ENCODE measurements around the gene BEST2. TPM values are rescaled to one million over a fixed set of nuclear protein-coding genes. Genes with fewer than 3 reads are reported as not detected.
"Not testable (repeated sequence)": the region's sequence is repeated elsewhere in the genome, so short reads cannot be mapped to it uniquely, and the experiment has no call there.

BEST2 gene
- total and polyA plus RNA-seq, 7 donors: 0.36 to 50.0 (median 45.1) TPM; not detected in 3

DNA sequence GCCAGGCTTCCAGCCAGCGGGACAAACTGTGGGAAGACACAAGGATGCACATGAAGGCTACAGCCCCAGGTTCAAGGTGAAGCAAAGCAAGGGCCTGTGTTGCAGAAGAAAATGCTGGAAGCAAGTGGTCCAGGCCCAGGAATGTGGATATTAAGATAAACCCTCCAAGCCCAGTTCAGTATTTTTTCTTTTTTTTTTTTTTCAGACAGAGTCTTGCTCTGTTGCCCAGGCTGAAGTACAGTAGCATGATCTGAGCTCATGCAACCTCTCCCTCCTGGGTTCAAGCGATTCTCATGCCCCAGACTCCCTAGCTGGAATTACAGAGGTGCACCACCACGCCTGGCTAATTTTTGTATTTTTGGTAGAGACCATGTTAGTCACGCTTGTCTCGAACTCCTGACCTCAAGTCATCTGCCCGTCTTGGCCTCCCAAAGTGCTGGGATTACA, 45.6 kb downstream of the BEST2 start:
- peaks cover 0 to 19% (median 15%) of the 10 kb centered on the region in 4 donors for H3K36me3 ChIP-seq
- H3K27me3 ChIP-seq: no peaks in the 10 kb centered on the region
- no peaks in the 10 kb centered on the region for H3K9me3 ChIP-seq
- no peak overlapping the region for H3K27ac ChIP-seq
- DNase-seq: no peak
- peaks cover 0 to 43% (median 36%) of the 10 kb centered on the region in 4 donors for H3K4me1 ChIP-seq
- TF ChIP-seq, protein P1, sequence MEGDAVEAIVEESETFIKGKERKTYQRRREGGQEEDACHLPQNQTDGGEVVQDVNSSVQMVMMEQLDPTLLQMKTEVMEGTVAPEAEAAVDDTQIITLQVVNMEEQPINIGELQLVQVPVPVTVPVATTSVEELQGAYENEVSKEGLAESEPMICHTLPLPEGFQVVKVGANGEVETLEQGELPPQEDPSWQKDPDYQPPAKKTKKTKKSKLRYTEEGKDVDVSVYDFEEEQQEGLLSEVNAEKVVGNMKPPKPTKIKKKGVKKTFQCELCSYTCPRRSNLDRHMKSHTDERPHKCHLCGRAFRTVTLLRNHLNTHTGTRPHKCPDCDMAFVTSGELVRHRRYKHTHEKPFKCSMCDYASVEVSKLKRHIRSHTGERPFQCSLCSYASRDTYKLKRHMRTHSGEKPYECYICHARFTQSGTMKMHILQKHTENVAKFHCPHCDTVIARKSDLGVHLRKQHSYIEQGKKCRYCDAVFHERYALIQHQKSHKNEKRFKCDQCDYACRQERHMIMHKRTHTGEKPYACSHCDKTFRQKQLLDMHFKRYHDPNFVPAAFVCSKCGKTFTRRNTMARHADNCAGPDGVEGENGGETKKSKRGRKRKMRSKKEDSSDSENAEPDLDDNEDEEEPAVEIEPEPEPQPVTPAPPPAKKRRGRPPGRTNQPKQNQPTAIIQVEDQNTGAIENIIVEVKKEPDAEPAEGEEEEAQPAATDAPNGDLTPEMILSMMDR (IDR thresholded peaks at IDR 0.05): no peak
- TF ChIP-seq EP300 (IDR thresholded peaks at IDR 0.05) (no peak), POLR2A (IDR thresholded peaks at IDR 0.05) (no peak), POLR2AphosphoS5 (IDR thresholded peaks at IDR 0.05) (no peak)
- intact Hi-C loops (cut with DNase I): no loop called here
- WGBS, 2 donors: 93 to 95% methylated on average over 6 of the region's 6 CpGs
- no peak overlapping the region for H3K4me3 ChIP-seq

DNA sequence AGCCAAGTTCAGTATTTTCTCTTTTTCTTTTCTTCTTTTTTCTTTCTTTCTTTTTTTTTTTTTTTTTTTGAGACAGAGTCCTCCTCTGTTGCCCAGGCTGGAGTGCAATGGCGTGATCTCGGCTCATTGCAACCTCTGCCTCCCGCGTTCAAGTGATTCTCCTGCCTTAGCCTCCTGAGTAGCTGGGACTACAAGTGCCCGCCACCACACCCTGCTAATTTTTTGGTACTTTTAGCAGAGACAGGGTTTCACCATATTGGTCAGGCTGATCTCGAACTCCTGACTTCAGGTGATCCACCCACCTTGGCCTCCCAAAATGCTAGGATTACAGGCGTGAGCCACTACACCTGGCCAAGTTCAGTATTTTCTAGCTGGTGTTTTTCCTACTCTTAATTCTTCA, 46.0 kb downstream of the BEST2 start:
- DNase-seq; H3K9me3 ChIP-seq; intact Hi-C loops (cut with DNase I); H3K27ac ChIP-seq; H3K4me3 ChIP-seq; H3K27me3 ChIP-seq: not testable (repeated sequence)
- Histone ChIP-seq H3K4me1 (peaks cover 0 to 48% (median 40%) of the 10 kb centered on the region in 4 donors), H3K36me3 (peaks cover 0 to 19% (median 15%) of the 10 kb centered on the region in 4 donors)
- 96 to 97% methylated on average over 7 of the region's 7 CpGs for WGBS, 2 donors

DNA sequence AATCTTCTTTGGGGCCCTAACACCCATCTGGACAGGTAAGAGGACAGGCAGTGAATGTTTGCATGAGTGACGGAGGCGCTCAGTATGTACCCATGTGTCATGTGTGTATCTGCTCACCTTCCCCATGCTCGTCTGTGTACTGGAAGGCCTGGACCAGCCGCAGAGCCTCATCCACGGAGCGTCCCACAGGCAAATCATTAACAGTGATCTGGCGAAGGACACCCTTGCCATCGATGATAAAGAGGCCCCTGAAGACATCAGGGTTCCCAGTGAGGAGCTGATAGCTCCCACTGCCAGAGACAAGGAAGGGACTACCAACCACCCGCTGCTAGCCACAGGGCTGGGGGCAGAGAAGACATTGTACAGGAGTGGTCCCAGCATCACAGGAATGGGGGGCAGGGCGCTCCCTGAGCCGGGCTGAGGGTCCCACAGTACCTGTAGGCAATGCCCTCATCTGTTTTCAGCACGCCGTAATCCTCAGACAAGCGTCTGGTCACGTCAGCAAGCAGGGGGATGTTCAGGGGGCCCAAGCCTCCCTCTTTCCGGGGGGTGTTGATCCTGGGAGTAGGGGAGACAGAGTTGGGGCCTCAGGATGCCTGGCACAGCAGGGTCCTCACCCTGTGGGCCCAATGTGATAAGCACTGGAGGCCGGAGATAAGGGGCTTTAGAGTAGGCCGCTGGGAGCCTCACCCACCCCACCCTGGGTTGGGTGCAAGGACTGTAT, 48.3 kb downstream of the BEST2 start:
- peak overlapping the region in 2 of 4 donors; percentile 86 to 88 for H3K27ac ChIP-seq
- DNase-seq: no peak
- no peaks in the 10 kb centered on the region for H3K27me3 ChIP-seq
- no peaks in the 10 kb centered on the region for H3K9me3 ChIP-seq
- H3K4me3 ChIP-seq: peak overlapping the region in 2 of 4 donors; percentile 80 to 91
- peaks cover 0 to 36% (median 31%) of the 10 kb centered on the region in 4 donors for H3K4me1 ChIP-seq
- TF ChIP-seq, protein P1 (IDR thresholded peaks at IDR 0.05): no peak
- TF ChIP-seq EP300 (IDR thresholded peaks at IDR 0.05): no peak
- TF ChIP-seq POLR2A (IDR thresholded peaks at IDR 0.05): no peak
- TF ChIP-seq POLR2AphosphoS5 (IDR thresholded peaks at IDR 0.05): no peak
- WGBS, 2 donors: 85 to 93% methylated on average over 18 of the region's 18 CpGs
- intact Hi-C loops (cut with DNase I): loop anchor here (5.0 kb wide), 1 partner anchor 33 kb away; no protein-coding TSS in a partner anchor
- peaks cover 0 to 19% (median 15%) of the 10 kb centered on the region in 4 donors for H3K36me3 ChIP-seq

DNA sequence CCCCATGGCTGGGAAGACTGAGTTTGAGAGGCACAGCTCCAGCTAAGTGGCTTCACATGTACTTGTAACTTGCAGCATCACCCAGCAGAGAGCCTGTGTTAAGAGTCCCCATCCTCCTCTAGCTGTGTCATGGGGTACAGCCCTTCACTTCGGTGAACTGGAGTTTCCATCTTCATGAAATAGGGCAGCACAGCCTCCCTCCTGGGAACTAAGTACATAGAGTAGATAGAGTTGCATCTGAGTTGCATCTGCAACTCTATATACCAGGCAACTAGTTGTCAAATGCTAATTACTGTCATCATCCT, 48.8 kb downstream of the BEST2 start:
- Histone ChIP-seq H3K27me3 (no peaks in the 10 kb centered on the region), H3K4me1 (peaks cover 0 to 36% (median 31%) of the 10 kb centered on the region in 4 donors), H3K27ac (peak overlapping the region; percentile 85 to 89 (median 87)), H3K4me3 (peak overlapping the region; percentile 80 to 91 (median 88)), H3K36me3 (peaks cover 0 to 19% (median 15%) of the 10 kb centered on the region in 4 donors), H3K9me3 (no peaks in the 10 kb centered on the region)
- intact Hi-C loops (cut with DNase I): loop anchor here (5.0 kb wide), 1 partner anchor 33 kb away; no protein-coding TSS in a partner anchor
- 59 to 92% methylated on average over 1 of the region's 1 CpG for WGBS, 2 donors
- no peak for DNase-seq
- TF ChIP-seq POLR2AphosphoS5 (IDR thresholded peaks at IDR 0.05) (no peak), POLR2A (IDR thresholded peaks at IDR 0.05) (no peak)
- TF ChIP-seq, protein P1 (IDR thresholded peaks at IDR 0.05): no peak

DNA sequence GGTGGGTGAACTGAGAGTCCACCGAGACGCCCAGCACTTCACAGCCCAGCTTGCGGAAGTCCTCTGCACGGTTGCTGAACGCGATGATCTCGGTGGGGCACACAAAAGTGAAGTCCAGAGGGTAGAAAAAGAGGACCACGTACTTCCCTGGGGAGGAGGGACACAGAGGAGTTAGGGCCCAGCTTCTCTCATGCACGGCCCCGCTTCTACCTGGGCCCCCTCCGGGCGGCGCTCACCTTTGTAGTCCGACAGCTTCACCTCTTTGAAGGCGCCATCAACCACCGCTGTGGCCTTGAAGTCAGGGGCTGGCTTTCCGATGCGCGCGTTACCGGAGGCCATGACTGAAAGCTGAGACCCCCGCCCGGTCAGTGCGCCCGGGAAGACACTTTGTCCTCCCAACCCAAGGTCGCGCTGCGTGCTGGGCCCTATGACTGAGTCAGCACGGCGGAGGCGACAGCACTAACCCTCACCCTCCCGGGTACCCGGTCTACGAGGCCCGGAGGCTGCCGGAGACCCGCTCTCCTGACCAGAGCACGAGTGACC, 49.4 kb downstream of the BEST2 start:
- H3K4me3 ChIP-seq: peak overlapping the region; percentile 80 to 91 (median 88)
- H3K9me3 ChIP-seq: no peaks in the 10 kb centered on the region
- no peak for TF ChIP-seq EP300 (IDR thresholded peaks at IDR 0.05)
- no peak for TF ChIP-seq POLR2AphosphoS5 (IDR thresholded peaks at IDR 0.05)
- TF ChIP-seq POLR2A (IDR thresholded peaks at IDR 0.05): no peak
- TF ChIP-seq, protein P1 (IDR thresholded peaks at IDR 0.05): no peak
- no peaks in the 10 kb centered on the region for H3K27me3 ChIP-seq
- DNase-seq: no peak
- peak overlapping the region; percentile 85 to 89 (median 87) for H3K27ac ChIP-seq
- 3 to 13% methylated on average over 38 of the region's 38 CpGs for WGBS, 2 donors
- H3K4me1 ChIP-seq: peaks cover 0 to 34% (median 28%) of the 10 kb centered on the region in 4 donors
- H3K36me3 ChIP-seq: peaks cover 0 to 19% (median 15%) of the 10 kb centered on the region in 4 donors
- intact Hi-C loops (cut with DNase I): loop anchor here (5.0 kb wide), 1 partner anchor 34 kb away; no protein-coding TSS in a partner anchor
